HCT116 (cell line): ENCODE measurements around the gene RGS19. TPM values are rescaled to one million over a fixed set of nuclear protein-coding genes. Genes with fewer than 3 reads are reported as not detected.

Experiments
- ATAC-seq: fragments of 200-7000 bp; cut with Tn5 transposase; 2 replicates; pipeline ENCODE4 v1.9.1; 2020; ENCODE audit warnings: mild to moderate bottlenecking, moderate library complexity
- BruUV-seq: library from RNA; stranded (reverse); fragments of 400-500 nt; replicated peaks from 2 replicates; lab custom pipeline; 2021; lab: Mats Ljungman, UMichigan
- CTCF ChIA-PET: fragments of 300-600 bp; sonication (Branson Sonifier 250); formaldehyde crosslinking; loops from one replicate; lab custom pipeline; 2021; ENCODE audit warnings: antibody characterized with exemption; lab: Charles Lee
- POLR2A ChIA-PET: fragments of 300-600, 350-600 bp; sonication (Branson Sonifier 250); formaldehyde crosslinking; loops from one replicate; lab custom pipeline; 2021; ENCODE audit warnings: antibody characterized with exemption; lab: Charles Lee
- RAD21 ChIA-PET, 2 experiments: fragments of 300-600 bp; sonication (Branson Sonifier 250); formaldehyde crosslinking; loops; one replicate each; lab custom pipeline; 2023; ENCODE audit warnings: low total read pairs in 2 of 2; ENCODE audit not compliant: uncharacterized antibody in 2 of 2, unreplicated experiment in 2 of 2, low non-redundant PET in 1 of 2; lab: Charles Lee
- DNase-seq: peaks from one replicate; pipeline ENCODE4 v3.0.0-alpha.2; 2010; ENCODE audit warnings: low read depth, low spot score
- H2AFZ ChIP-seq: fragments of 200-600 bp; shearing (Covaris generic), sonication (generic); 2 replicates; pipeline ENCODE4 v1.6.1; 2017; ENCODE audit warnings: low read depth, mixed run types, mixed read lengths, antibody characterized with exemption, low read length; ENCODE audit not compliant: poor library complexity, severe bottlenecking
- H3K27ac ChIP-seq: 2 replicates; pipeline ENCODE4 v1.5.1; 2012; ENCODE audit warnings: low read depth, low read length
- H3K27me3 ChIP-seq: fragments of 200-600 bp; sonication (generic); 2 replicates; pipeline ENCODE4 v1.6.1; 2016; ENCODE audit warnings: mixed run types, low read length, mixed read lengths; ENCODE audit not compliant: insufficient read depth
- H3K36me3 ChIP-seq, 2 experiments: fragments of 200-500 bp in 1 of 2; fragments of 200-600 bp in 1 of 2; sonication (Bioruptor generic) in 1 of 2; sonication (generic) in 1 of 2; 2 replicates each; pipeline versions ENCODE4 v1.5.1 to v1.6.1; 2014 to 2016; ENCODE audit warnings: low read length in 2 of 2, inconsistent platforms in 1 of 2, mixed read lengths in 1 of 2, mixed run types in 1 of 2; ENCODE audit not compliant: insufficient read depth in 2 of 2, control insufficient read depth in 1 of 2
- H3K4me1 ChIP-seq, 2 experiments: fragments of 200-600 bp in 1 of 2; sonication (generic) in 1 of 2; 2 replicates each; pipeline versions ENCODE4 v1.5.1 to v1.6.1; 2012 to 2017; ENCODE audit warnings: low read length in 2 of 2, inconsistent platforms in 1 of 2, mild to moderate bottlenecking in 1 of 2, mixed read lengths in 1 of 2, mixed run types in 1 of 2, moderate library complexity in 1 of 2; ENCODE audit not compliant: insufficient read depth in 2 of 2, control insufficient read depth in 1 of 2
- H3K4me2 ChIP-seq: fragments of 200-600 bp; sonication (generic); 2 replicates; pipeline ENCODE4 v1.6.1; 2017; ENCODE audit warnings: mixed run types, low read length, mixed read lengths
- H3K4me3 ChIP-seq, 2 experiments: fragments of 200-600 bp in 1 of 2; sonication (generic) in 1 of 2; replicated peaks in 1 of 2; 2 replicates each; pipeline ENCODE4 v1.5.1; 2011 to 2016; ENCODE audit warnings: low read length in 2 of 2, control low read depth in 1 of 2, low read depth in 1 of 2, mild to moderate bottlenecking in 1 of 2, mixed read lengths in 1 of 2, mixed run types in 1 of 2
- H3K79me2 ChIP-seq: fragments of 200-600 bp; sonication (generic); 2 replicates; pipeline ENCODE4 v1.6.1; 2017; ENCODE audit warnings: mild to moderate bottlenecking, mixed run types, low read length, moderate library complexity, mixed read lengths; ENCODE audit not compliant: insufficient read depth
- H3K9ac ChIP-seq: fragments of 200-600 bp; sonication (generic); 2 replicates; pipeline ENCODE4 v1.6.1; 2016; ENCODE audit warnings: low read length, mixed read lengths
- H3K9me2 ChIP-seq: fragments of 200-600 bp; sonication (generic), shearing (Covaris generic); 2 replicates; pipeline ENCODE4 v1.6.1; 2017; ENCODE audit warnings: mixed run types, mild to moderate bottlenecking, moderate library complexity; ENCODE audit not compliant: insufficient read depth
- H3K9me3 ChIP-seq, 2 experiments: fragments of 200-500 bp in 1 of 2; fragments of 200-600 bp in 1 of 2; sonication (Bioruptor generic) in 1 of 2; sonication (generic) in 1 of 2; 2 replicates each; pipeline ENCODE4 v1.6.1; 2014 to 2017; ENCODE audit warnings: low read length in 2 of 2, mixed read lengths in 2 of 2, inconsistent platforms in 1 of 2, low read depth in 1 of 2, mild to moderate bottlenecking in 1 of 2, mixed run types in 1 of 2, moderate library complexity in 1 of 2; ENCODE audit not compliant: control insufficient read depth in 1 of 2, insufficient read depth in 1 of 2
- H4K20me1 ChIP-seq: fragments of 200-600 bp; sonication (generic), shearing (Covaris generic); 2 replicates; pipeline ENCODE4 v1.6.1; 2017; ENCODE audit warnings: mixed run types, mild to moderate bottlenecking, moderate library complexity; ENCODE audit not compliant: insufficient read depth
- ATF3 ChIP-seq: IDR thresholded peaks from 2 replicates; pipeline ENCODE4 v1.6.1; 2012
- EZH2 ChIP-seq: fragments of 200-600 bp; sonication (generic); IDR thresholded peaks from 2 replicates; pipeline ENCODE4 v1.6.1; 2017; ENCODE audit warnings: antibody characterized with exemption, mixed run types
- FOSL1 ChIP-seq: IDR thresholded peaks from 2 replicates; pipeline ENCODE4 v1.6.1; 2012; ENCODE audit warnings: low read depth
- POLR2AphosphoS5 ChIP-seq: IDR thresholded peaks from 2 replicates; pipeline ENCODE4 v1.6.1; 2011; ENCODE audit warnings: mild to moderate bottlenecking, low read depth, low read length, moderate library complexity
- RAD21 ChIP-seq: IDR thresholded peaks from 2 replicates; pipeline ENCODE4 v1.6.1; 2012; ENCODE audit warnings: low read depth, mild to moderate bottlenecking
- SP1 ChIP-seq: IDR thresholded peaks from 2 replicates; pipeline ENCODE4 v1.6.1; 2012; ENCODE audit warnings: low read depth
- ZBTB33 ChIP-seq: IDR thresholded peaks from 2 replicates; pipeline ENCODE4 v1.6.1; 2011; ENCODE audit warnings: mild to moderate bottlenecking, low read length, moderate library complexity; ENCODE audit not compliant: insufficient replicate concordance; ENCODE audit errors: extremely low read depth
- intact Hi-C: fragments of 100-400 bp; cut with micrococcal nuclease; formaldehyde crosslinking; loops from 2 replicates; pipeline ENCODE4 v1.10.0; 2022
- total RNA-seq: library from RNA; stranded (reverse); gene quantifications from one replicate; pipeline ENCODE4 v1.2.1, GENCODE V29; 2021; ENCODE audit not compliant: unreplicated experiment

RGS19 gene
- total RNA-seq, 1 experiment from 2014 or later = 21.4 TPM

GRCh38 chr20:64052987-64053840 is 26.1 kb downstream of the RGS19 start:
- POLR2A ChIA-PET = interaction anchor here (1.4 to 2.2 kb wide), 2 partner anchors 9 to 10 kb away, joined by 3 to 7 read pairs; partner anchors contain the start of gene TCEA2
- Histone ChIP-seq H3K36me3 (no peaks in the 10 kb centered on the region), H3K4me2 (no peak overlapping the region), H3K9ac (no peak overlapping the region), H3K27ac (no peak overlapping the region), H3K79me2 (no peaks in the 10 kb centered on the region), H3K9me3 (no peaks in the 10 kb centered on the region), H3K4me1 (peaks cover 16 to 43% of the 10 kb centered on the region in 2 experiments), H4K20me1 (no peaks in the 10 kb centered on the region), H3K4me3 (no peak overlapping the region), H3K9me2 (no peaks in the 10 kb centered on the region), H3K27me3 (no peaks in the 10 kb centered on the region), H2AFZ (no peak overlapping the region)
- intact Hi-C loops = loop anchor here (10.0 kb wide), 1 partner anchor 348 kb away; the partner anchor contains the start of genes ARFRP1 and ZGPAT
- BruUV-seq = no TSS peak
- DNase-seq = no peak
- ATAC-seq = no peak
- RAD21 ChIA-PET = no interaction called here
- no peak for TF ChIP-seq POLR2AphosphoS5
- no peak for TF ChIP-seq ATF3
- TF ChIP-seq RAD21 = no peak
- TF ChIP-seq EZH2 = no peak
- no peak for TF ChIP-seq ZBTB33
- TF ChIP-seq FOSL1 = no peak
- TF ChIP-seq SP1 = no peak
- CTCF ChIA-PET = interaction anchor here (1.4 to 2.9 kb wide), 3 partner anchors 9 to 73 kb away, joined by 4 to 35 read pairs (median 13); partner anchors contain the start of gene PRPF6
